Kidney epithelial cell (primary cell): ENCODE measurements around the gene INS. TPM values are rescaled to one million over a fixed set of nuclear protein-coding genes. Genes with fewer than 3 reads are reported as not detected.
"Not testable (repeated sequence)": the region's sequence is repeated elsewhere in the genome, so short reads cannot be mapped to it uniquely, and the experiment has no call there.

Experiments
- DNase-seq: peaks from one replicate; pipeline ENCODE4 v3.0.0-alpha.2; 2010; ENCODE audit warnings: low read depth
- H3K27me3 ChIP-seq: 2 replicates; pipeline ENCODE4 v1.6.0; 2011; ENCODE audit warnings: low read length; ENCODE audit not compliant: control insufficient read depth, insufficient read depth
- H3K36me3 ChIP-seq: 2 replicates; pipeline ENCODE4 v1.5.1; 2011; ENCODE audit warnings: low read length; ENCODE audit not compliant: control insufficient read depth, insufficient read depth
- H3K4me3 ChIP-seq: 2 replicates; pipeline ENCODE4 v1.5.1; 2011; ENCODE audit warnings: low read depth, mild to moderate bottlenecking, control low read depth, low read length
- CTCF ChIP-seq: IDR thresholded peaks from 2 replicates; pipeline ENCODE4 v1.5.1; 2011; ENCODE audit warnings: mild to moderate bottlenecking, moderate library complexity, low read length, control low read depth, inconsistent platforms; ENCODE audit not compliant: insufficient read depth, poor library complexity, severe bottlenecking
- total RNA-seq: library from RNA; depleted of rRNA; stranded (reverse); fragments of >200 nt; gene quantifications from 2 replicates; pipeline ENCODE4 v1.2.3, GENCODE V29; 2015

The INS gene
- total RNA-seq, 1 donor from 2014 or later, result not detected

DNA sequence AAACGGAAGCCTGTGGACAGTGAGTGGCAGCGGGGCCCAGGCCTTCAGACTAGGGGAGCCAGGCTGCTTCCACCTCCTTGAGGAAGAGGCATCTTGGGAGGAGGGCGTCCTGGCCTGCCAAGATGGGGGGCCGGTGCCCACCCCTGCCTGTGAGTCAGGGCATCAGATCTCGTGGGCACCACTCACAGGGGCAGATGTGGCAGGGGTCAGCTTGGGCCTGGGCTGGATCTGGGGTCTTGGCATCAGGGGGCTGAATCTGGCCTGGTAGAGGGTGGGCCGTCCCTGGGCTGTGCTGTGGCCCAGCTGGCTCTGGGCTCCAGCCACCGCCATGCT lies 34.7 kb upstream of the INS start:
- TF ChIP-seq CTCF, result no peak
- DNase-seq, result no peak

GRCh38 chr11:2194877-2195755 lies 34.1 kb upstream of the INS start:
- Histone ChIP-seq H3K27me3 (peaks cover 28% of the 10 kb centered on the region), H3K36me3 (no peaks in the 10 kb centered on the region), H3K4me3 (no peak overlapping the region)
- peak; percentile 98 for TF ChIP-seq CTCF
- DNase-seq, result no peak

More for the DNA sequence above, 34.7 kb upstream of the INS start:
- Histone ChIP-seq H3K4me3 (no peak overlapping the region), H3K36me3 (no peaks in the 10 kb centered on the region), H3K27me3 (peaks cover 23% of the 10 kb centered on the region)

DNA sequence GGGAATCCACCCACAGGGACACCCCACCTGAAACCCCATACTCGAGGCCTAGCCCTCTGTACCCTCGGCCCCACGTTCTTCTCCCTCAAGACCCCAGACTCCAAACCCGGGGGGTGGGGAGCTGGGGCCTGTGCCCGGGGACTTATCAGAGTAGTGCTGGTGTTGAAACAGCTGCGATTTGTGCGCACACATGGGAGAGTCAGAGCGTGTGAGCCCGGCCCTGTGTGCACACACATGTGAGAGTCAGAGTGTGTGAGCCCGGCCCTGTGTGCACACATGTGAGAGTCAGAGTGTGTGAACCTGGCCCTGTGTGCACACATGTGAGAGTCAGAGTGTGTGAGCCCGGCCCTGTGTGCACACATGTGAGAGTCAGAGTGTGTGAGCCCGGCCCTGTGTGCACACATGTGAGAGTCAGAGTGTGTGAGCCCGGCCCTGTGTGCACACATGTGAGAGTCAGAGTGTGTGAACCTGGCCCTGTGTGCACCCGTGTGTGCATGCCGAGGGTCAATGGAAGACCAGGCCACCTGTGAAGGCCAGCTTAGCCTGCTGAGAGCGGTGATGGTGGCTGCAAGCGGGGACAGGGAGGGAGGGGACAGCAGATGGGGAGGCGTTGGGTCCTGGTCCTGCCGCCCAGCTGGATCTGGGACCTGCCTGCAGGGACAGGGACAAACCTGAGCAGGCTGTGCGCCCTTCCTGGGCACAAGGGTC lies 33.0 kb upstream of the INS start:
- peaks cover 28% of the 10 kb centered on the region for H3K27me3 ChIP-seq
- H3K36me3 ChIP-seq, H3K4me3 ChIP-seq, DNase-seq: not testable (repeated sequence)

- H3K36me3 ChIP-seq, result no peaks in the 10 kb centered on the region
- TF ChIP-seq CTCF, result no peak
- no peak overlapping the region for H3K4me3 ChIP-seq
- H3K27me3 ChIP-seq, result peaks cover 28% of the 10 kb centered on the region
- DNase-seq, result no peak
Measured at GRCh38 chr11:2193099-2193887, 32.3 kb upstream of the INS start.

- Histone ChIP-seq H3K27me3 (peaks cover 30% of the 10 kb centered on the region), H3K36me3 (no peaks in the 10 kb centered on the region), H3K4me3 (no peak overlapping the region)
- TF ChIP-seq CTCF, result no peak
- DNase-seq, result no peak
Measured at GRCh38 chr11:2192435-2192834, 31.4 kb upstream of the INS start.

GRCh38 chr11:2191883-2192282 lies 30.9 kb upstream of the INS start:
- no peak overlapping the region for H3K4me3 ChIP-seq
- TF ChIP-seq CTCF, result no peak

More at GRCh38 chr11:2191883-2192282, 30.9 kb upstream of the INS start:
- H3K36me3 ChIP-seq, result no peaks in the 10 kb centered on the region
- no peak for DNase-seq
- peaks cover 28% of the 10 kb centered on the region for H3K27me3 ChIP-seq
